NB4 (cell line): ENCODE measurements around the gene CTIF.

ENCODE experiments used
- CTCF ChIP-seq: IDR thresholded peaks from one replicate; pipeline ENCODE4 v1.5.1; 2012; ENCODE audit warnings: low read depth, low read length
- MYC ChIP-seq: IDR thresholded peaks from 2 replicates; pipeline ENCODE4 v1.6.1; 2011; ENCODE audit warnings: low read depth, low read length

DNA sequence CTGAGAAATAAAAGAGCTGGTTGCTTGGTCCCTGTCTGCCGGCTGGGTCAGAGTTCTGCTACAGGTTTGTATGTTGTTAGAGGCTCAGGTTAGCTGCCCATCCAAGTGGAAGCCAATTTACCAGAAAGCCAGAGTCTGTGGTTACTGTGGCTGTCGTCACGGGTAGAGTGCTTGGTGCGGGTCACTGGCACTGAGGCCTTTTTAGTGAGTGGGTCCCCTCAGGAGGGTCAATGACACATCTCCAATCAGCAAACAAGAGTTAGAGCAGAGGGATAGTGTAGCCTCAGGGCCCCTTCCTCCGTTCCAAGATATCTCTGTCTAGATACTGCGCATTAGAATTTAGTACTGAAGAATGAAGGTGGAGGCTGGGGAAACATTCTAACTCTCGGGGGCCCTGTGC is 41.2 kb downstream of the CTIF start:
- TF ChIP-seq CTCF (no peak), MYC (no peak)
